ENCODE measurements around the gene VAC14. TPM values are rescaled to one million over a fixed set of nuclear protein-coding genes. Genes with fewer than 3 reads are reported as not detected.

The VAC14 gene
- total and polyA plus RNA-seq, 8 donors = 14.9 to 90.6 (median 39.3) TPM

GRCh38 chr16:70703835-70704381, 97.0 kb downstream of the VAC14 start:
- intact Hi-C loops (cut with DNase I; ENCODE audit: low total_unique reads) = no loop called here
- no peaks in the 10 kb centered on the region for H3K9me3 ChIP-seq
- DNase-seq = no peak
- TF ChIP-seq POLR2A (IDR thresholded peaks at IDR 0.05) = no peak
- TF ChIP-seq EP300 (IDR thresholded peaks at IDR 0.05) = no peak
- no peak for TF ChIP-seq POLR2AphosphoS5 (IDR thresholded peaks at IDR 0.05)
- TF ChIP-seq, protein P1, sequence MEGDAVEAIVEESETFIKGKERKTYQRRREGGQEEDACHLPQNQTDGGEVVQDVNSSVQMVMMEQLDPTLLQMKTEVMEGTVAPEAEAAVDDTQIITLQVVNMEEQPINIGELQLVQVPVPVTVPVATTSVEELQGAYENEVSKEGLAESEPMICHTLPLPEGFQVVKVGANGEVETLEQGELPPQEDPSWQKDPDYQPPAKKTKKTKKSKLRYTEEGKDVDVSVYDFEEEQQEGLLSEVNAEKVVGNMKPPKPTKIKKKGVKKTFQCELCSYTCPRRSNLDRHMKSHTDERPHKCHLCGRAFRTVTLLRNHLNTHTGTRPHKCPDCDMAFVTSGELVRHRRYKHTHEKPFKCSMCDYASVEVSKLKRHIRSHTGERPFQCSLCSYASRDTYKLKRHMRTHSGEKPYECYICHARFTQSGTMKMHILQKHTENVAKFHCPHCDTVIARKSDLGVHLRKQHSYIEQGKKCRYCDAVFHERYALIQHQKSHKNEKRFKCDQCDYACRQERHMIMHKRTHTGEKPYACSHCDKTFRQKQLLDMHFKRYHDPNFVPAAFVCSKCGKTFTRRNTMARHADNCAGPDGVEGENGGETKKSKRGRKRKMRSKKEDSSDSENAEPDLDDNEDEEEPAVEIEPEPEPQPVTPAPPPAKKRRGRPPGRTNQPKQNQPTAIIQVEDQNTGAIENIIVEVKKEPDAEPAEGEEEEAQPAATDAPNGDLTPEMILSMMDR (IDR thresholded peaks at IDR 0.05) = no peak
- peaks cover 0 to 17% (median 9%) of the 10 kb centered on the region in 4 donors for H3K36me3 ChIP-seq
- H3K27me3 ChIP-seq = no peaks in the 10 kb centered on the region
- 56 to 91% (median 82%) methylated on average over 3 to 6 of the region's 6 CpGs for WGBS, 5 donors
- peaks cover 6 to 88% (median 66%) of the 10 kb centered on the region in 4 donors for H3K4me1 ChIP-seq
- no peak overlapping the region for H3K4me3 ChIP-seq
- peak overlapping the region; percentile 14 to 95 (median 79) for H3K27ac ChIP-seq

DNA sequence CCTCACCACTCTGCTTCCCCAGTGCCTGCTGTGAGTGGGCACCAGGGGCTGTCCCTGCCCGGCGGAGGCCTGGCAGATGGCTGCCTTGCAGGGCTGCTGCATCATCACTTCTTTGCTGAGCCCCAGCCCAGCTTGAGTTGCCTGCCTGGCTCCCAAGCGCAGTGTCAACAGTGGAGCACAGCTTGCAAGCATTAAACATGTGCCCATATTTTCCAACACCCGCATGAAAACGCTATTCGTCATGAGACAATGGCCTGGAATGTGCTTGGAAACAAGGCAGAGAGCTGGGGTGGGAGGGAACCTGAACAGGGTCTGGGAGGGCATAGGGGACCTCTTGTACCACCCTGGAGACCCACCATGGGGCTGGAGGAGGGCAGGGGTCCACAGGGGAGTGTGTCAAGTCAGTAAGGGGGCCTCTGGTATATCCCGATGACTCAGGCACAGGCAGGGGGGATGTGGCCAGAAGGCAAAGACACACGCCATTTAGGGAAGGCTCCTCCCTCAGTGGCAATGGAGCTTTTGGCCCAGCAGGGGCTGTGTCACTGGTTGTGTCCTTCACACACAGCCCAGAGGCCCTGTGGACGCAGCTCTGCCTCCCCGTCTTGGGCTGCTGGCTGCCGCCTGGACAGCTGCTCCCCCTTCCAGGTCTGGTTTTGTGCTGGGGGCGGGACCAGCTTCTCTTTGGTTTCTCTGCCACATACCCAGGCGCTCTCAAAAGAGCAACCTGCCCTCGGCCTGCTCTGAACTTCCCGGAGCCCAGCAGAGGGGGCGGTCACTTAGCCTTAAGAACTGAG, 97.7 kb downstream of the VAC14 start:
- TF ChIP-seq POLR2AphosphoS5 (IDR thresholded peaks at IDR 0.05) (peak; percentile 4 to 86 (median 67)), EP300 (IDR thresholded peaks at IDR 0.05) (no peak), POLR2A (IDR thresholded peaks at IDR 0.05) (no peak)
- TF ChIP-seq, protein P1 (IDR thresholded peaks at IDR 0.05) = peak in 3 of 7 experiments; percentile 12 to 18 (median 13)
- peaks cover 0 to 17% (median 12%) of the 10 kb centered on the region in 4 donors for H3K36me3 ChIP-seq
- no peak overlapping the region for H3K4me3 ChIP-seq
- H3K27me3 ChIP-seq = no peaks in the 10 kb centered on the region
- peak overlapping the region; percentile 31 to 95 (median 79) for H3K27ac ChIP-seq
- intact Hi-C loops (cut with DNase I; ENCODE audit: low total_unique reads) = no loop called here
- no peaks in the 10 kb centered on the region for H3K9me3 ChIP-seq
- WGBS, 5 donors = 45 to 70% (median 67%) methylated on average over 11 to 16 of the region's 16 CpGs
- DNase-seq = peak in 1 of 2 donors; percentile 84
- peaks cover 9 to 88% (median 67%) of the 10 kb centered on the region in 4 donors for H3K4me1 ChIP-seq

DNA sequence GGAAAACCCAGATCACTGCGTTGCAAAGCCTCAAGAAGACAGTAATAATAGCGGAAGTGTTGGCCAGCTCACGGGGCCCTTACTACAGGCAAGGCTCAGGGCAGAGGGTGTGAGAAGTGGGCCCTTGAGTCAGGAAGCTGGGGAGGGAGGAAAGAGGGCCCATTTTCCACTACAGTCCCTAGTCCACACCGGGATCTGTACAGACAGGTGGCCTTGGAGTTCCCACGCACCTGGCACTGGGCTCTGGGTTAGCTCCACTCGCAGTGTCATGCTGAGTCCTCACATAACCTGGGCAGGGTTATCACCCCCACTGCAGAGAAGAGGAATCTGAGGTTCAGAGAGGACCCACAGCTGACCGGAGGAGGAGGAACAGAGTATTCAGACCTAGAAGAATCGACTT, 98.3 kb downstream of the VAC14 start:
- DNase-seq = no peak
- WGBS, 5 donors = 76 to 95% (median 80%) methylated on average over 6 to 8 of the region's 8 CpGs
- no peaks in the 10 kb centered on the region for H3K9me3 ChIP-seq
- TF ChIP-seq, protein P1 (IDR thresholded peaks at IDR 0.05) = no peak
- TF ChIP-seq POLR2A (IDR thresholded peaks at IDR 0.05) = no peak
- no peak for TF ChIP-seq EP300 (IDR thresholded peaks at IDR 0.05)
- TF ChIP-seq POLR2AphosphoS5 (IDR thresholded peaks at IDR 0.05) = no peak
- H3K27ac ChIP-seq = peak overlapping the region; percentile 31 to 95 (median 79)
- no peaks in the 10 kb centered on the region for H3K27me3 ChIP-seq
- H3K4me3 ChIP-seq = no peak overlapping the region
- peaks cover 0 to 19% (median 15%) of the 10 kb centered on the region in 4 donors for H3K36me3 ChIP-seq
- intact Hi-C loops (cut with DNase I; ENCODE audit: low total_unique reads) = no loop called here
- H3K4me1 ChIP-seq = peaks cover 15 to 89% (median 70%) of the 10 kb centered on the region in 4 donors

DNA sequence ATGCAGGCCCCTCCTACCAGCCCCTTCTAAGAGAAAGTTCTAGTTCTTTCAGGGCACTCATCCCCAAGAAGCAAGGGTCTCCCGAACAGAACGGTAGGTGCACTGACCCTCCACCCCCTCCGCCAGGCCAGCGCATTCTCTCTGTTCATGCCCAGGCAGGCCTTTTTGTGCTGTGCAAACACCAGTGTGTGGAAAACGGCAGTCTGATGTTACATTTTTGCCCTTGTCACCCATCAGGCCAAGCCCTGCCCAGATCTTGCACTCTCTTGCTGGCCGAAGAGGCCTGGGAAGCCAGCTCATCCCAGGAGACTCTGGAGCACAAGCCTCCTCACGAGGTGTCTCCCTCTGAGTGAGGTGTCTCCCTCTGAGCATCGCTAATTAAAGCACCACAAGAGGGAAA, 99.0 kb downstream of the VAC14 start:
- intact Hi-C loops (cut with DNase I; ENCODE audit: low total_unique reads) = no loop called here
- peak overlapping the region in 4 of 5 donors; percentile 73 to 95 (median 82) for H3K27ac ChIP-seq
- H3K27me3 ChIP-seq = no peaks in the 10 kb centered on the region
- TF ChIP-seq EP300 (IDR thresholded peaks at IDR 0.05) (no peak), POLR2AphosphoS5 (IDR thresholded peaks at IDR 0.05) (no peak), POLR2A (IDR thresholded peaks at IDR 0.05) (no peak)
- TF ChIP-seq, protein P1 (IDR thresholded peaks at IDR 0.05) = no peak
- H3K36me3 ChIP-seq = peaks cover 0 to 19% (median 15%) of the 10 kb centered on the region in 4 donors
- H3K4me3 ChIP-seq = no peak overlapping the region
- H3K9me3 ChIP-seq = no peaks in the 10 kb centered on the region
- WGBS, 5 donors = 80 to 90% (median 86%) methylated on average over 6 to 8 of the region's 8 CpGs
- no peak for DNase-seq
- peaks cover 20 to 89% (median 71%) of the 10 kb centered on the region in 4 donors for H3K4me1 ChIP-seq

All from stomach (tissue), 9 donors.